UCSD-AML1 (cell line): ENCODE measurements around the gene ATP10B.

Source experiments
- DNase-seq: peaks from one replicate; lab custom pipeline; 2025; ENCODE audit not compliant: unreplicated experiment; lab: John Stamatoyannopoulos, UW

ATP10B gene

GRCh38 chr5:160694896-160695295 lies 157.1 kb downstream of the ATP10B start:
- no peak for DNase-seq

- no peak for DNase-seq
Measured at GRCh38 chr5:160693831-160694465, 158.1 kb downstream of the ATP10B start.

DNA sequence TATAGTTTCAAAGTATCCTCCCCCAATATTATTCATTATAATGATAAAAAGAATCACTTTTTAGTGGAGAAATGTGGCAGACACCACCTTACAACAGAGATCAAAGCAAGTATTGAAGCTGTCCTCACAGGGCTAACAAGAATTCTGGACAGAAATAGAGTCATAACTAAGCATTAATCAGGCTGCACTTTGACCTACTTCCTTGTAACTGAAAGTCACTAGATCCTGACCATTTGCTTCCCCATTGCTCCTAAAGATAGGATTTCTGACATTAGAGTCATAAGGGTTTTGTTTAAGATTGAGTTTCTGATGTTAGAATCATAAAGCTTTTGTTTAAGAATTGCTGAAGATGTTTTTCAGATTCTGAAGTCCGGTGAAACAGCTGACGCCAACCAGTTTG lies 159.7 kb downstream of the ATP10B start:
- no peak for DNase-seq

- no peak for DNase-seq
Measured at GRCh38 chr5:160685695-160686094, 166.3 kb downstream of the ATP10B start.

GRCh38 chr5:160685219-160685618 lies 166.8 kb downstream of the ATP10B start:
- no peak for DNase-seq

DNA sequence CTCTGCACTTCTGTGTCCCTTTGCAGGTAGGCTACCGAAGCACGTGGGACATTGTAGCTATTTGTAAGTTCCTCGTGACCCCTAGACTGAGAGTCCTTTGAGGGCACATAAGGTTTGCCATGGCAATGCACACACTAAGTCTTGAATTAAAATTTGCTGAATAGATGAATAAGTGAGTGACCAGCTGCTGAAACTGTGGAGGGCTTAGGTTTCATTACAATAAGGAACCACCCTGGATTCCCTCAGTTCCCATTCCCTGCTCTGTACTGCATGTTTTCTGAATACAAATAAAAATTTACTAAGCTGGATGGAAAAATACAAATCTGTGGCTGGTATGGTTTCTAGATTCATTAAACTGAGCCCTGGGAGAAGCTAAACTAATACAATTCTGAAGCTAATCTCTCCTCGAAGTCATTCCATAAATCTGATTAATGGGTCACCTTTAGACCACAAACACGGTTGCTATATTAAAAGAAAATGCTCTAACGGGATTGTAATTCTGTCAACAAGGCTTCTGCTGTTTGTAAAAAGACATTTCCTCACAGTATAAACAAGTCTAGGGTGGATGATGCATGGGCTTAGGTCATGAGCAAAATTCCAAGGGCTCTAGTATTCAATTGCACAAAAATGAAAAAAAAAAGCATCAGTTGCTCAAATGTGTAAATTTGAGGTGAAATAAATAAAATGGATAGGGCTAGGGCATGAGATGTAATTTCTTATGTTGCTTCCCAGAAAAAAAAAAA lies 172.3 kb downstream of the ATP10B start:
- no peak for DNase-seq

GRCh38 chr5:160675988-160676387 lies 176.0 kb downstream of the ATP10B start:
- no peak for DNase-seq

DNA sequence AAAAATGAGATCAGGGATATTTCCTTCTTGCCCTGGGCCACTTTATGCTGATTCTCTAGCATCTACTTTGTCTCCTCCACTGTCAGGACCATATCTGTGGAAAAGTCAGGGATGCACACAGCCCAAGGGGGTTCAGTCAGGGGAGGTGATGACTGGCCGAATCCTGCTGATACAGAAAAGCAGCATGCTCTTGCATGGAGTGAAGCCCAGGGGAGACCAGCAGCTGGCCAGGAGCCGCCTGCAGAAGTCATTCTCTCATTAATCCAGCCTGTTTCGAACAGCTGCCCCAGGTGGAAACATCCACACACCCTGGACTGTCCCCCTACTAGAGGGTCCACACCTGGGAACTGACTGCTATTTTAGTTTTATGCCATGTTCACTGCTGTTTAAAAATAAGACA lies 177.1 kb downstream of the ATP10B start:
- DNase-seq = no peak

DNA sequence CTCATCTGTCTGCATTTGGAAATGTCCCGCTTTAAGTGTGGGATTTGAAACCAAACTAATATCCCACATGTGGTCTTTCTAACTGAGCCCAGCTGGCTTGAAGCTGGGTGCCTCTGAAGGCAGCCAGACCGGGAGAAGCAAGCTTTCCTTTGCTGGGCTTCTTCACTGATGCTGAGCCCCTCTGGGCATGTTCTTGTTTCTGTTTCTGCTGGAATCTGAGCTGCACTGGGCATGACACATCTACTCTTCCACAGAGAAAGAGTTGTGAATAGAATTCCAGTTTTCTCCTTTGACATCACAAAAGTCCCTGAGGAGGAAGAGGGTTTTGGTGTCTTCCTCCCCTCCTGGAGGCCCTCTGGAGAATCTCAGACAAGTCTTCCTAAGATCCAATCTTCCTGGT lies 179.5 kb downstream of the ATP10B start:
- DNase-seq = no peak

DNA sequence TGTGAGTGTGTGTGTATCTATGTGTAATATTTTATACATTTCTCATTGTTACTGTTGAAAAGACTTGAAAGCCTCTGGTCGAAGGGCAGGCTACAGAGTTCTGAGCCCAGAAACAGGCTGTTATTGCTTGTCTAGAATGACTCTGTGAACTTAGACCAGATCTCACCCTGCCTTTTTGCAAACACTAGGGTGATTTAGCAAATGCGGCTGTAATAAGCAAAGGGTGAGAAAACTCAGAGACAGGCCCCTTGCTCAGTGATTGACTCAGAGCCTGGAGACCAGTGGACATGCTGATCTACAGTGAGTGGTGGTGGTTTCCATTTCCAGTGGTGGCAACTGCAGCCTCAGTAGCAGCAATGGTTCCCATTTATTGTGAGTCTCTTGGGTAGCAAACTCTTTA lies 183.7 kb downstream of the ATP10B start:
- DNase-seq = no peak

- no peak for DNase-seq
Measured at GRCh38 chr5:160667160-160667559, 184.9 kb downstream of the ATP10B start.

DNA sequence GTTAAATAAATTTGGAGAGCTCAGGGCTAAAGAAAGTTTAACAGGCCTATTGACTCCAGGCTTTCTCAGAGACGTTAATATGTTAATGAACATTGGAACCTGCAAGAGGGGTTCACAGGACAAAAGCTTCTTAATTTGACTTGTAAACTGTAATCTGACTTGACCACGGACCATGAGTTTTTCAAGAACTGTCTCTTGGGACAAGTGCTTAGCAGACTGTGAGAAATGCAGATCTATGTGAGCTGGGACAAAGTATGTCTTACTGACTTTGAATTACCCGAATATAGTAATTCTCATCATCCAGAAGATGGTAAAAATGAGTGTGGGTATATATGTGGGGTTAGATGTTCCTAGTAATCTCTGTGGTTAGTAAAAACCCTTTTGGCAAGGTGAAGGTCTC lies 186.6 kb downstream of the ATP10B start:
- DNase-seq = no peak

DNA sequence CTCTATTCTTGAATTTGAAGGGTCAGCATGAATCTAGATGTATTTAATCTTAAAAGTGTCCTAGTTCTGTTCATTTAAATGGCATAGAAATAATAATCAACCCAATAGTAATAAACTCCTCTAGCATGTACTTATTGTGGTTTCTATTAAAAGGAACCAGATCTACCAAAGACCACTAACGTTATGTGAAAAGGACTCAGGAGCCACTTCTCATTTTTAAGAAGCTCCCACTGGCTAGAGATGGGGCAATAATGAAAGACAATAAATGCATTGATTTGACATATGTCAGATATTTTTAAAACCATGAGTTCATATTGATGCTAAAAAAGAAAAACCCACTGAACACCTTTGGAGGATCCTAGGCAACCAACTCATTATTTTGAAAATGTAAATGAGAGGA lies 191.9 kb downstream of the ATP10B start:
- DNase-seq = no peak

GRCh38 chr5:160657622-160658458 lies 194.2 kb downstream of the ATP10B start:
- no peak for DNase-seq

DNA sequence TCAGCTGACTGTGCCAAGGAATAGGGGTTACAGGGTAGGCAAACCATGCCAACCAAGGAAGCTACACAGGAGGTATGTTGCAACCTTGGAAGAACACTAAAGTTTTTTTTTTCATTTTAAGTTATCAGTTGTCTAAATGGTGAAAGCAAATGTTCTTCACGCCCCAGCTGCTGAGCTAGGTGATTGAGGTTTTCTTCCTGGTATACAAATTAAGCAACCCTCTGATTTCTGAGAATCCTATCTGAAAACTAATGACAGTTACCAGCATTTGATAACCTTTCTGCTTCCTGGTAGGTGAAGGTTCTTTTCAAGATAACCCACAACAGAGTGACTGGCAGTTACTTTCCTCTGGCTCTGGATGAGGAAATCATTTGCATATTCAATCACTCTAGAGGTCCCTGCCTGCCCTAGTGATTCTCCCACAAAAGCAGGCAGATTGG lies 194.9 kb downstream of the ATP10B start:
- DNase-seq = no peak

DNA sequence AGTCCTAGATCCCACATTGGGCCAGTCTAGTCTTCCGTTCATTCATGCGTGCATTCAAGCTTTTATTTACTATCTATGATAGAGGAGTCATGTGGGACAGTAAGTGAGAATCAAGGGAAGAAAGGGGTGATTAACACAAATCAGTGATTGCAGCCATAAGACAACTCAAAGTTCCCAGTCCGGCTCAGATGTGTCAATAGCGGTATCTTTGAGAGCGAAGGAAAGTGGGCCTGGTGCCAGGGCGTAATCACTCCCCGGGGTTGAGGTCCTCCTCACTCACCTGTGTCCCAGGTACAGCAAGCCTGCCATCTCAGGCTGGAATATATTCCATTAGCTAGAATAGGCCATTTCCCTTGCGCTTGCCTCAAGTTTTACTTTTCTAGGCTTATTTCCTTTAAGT lies 196.3 kb downstream of the ATP10B start:
- no peak for DNase-seq

DNA sequence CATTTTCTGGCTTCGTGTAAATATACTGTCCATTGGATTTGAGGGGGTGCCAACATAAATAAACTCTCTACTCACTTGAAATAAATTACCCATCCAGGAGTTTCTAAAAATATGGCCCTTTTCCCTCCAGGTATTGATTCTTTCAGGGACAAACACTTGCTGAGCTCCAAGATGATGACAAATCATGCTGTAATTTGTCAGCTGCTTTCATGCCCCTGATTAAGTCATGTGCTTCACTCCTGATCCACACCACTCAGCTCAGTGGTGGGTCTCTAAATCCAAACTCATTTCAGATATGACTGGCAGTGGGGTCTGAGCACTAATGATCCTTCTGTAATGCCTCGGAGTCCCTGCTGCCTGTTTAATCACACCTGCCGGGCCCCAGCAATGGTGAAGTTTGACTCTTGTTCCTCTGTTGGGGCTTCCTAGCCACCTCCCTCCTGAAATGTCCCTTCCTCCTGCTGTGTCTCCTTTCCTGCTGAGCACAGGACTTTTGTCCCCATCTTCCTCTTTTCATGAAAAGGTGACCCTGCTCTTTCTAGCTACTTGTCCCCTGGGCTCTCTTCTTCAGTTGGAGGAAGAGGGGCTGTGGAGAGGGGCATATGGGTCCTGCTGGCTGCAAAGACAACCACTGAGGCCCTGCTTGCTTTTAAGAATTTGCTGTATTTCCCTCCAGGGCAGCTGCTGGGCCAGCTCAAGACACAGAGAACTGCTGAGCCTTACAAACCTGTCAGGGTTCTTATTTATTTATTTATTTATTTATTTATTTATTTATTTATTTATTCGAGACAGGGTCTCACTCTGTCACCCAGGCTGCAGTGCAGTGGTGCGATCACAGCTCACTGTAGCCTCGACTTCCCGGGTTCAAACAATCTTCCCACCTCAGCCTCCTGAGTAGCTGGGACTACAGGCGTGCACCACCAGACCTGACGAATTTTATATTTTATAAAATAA lies 200.0 kb downstream of the ATP10B start:
- DNase-seq = no peak

- DNase-seq = no peak
Measured at GRCh38 chr5:160649304-160649703, 202.7 kb downstream of the ATP10B start.

DNA sequence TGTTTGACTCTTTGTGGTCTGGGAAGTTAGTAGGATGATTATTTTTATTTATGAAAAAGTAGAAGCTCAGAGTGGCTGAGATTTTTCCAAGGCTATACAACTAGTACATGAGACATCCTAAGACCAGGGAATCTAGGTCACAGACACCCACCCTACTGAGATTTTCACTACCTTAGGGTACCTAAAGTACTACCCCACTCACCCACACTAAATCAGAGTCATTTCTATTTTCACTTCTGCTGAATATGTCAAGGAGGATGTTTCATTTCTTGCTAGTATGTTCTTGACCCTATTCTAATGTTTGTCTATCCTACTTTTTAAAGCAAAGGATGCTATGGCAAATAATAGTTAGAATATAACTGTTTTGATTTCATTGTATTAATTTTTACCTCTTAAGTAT lies 206.0 kb downstream of the ATP10B start:
- DNase-seq = no peak

DNA sequence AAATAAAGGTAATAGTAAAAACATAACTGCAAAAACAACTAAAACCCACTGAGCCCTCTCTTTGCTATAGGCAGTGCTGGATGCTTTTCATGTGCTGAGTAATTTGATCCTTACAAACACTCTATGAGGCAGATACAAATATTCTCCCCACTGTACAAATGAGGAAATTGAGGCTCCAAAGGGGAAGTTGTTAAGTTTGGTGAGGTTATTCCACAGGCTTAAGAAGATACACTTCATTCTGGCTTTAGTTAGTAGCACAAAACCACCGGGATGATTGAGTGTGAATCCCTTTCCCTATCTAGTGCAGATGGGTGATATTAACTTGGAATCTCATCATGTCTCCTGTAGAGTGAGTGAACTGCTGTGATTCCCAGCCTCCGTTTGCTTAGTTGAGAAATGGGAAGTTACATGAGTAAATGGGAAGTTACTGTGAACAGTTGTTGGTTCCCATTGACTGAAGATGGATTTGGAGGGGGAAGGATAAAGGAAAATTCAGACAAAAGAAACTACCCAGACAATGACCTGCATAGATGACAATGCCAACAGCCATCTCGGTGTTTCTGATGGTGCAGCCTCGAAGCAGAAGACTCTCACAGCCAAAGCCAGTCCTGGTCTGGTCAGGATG lies 208.3 kb downstream of the ATP10B start:
- DNase-seq = no peak
